HepG2 (cell line): ENCODE data around the gene CEP83. TPM values are rescaled to one million over a fixed set of nuclear protein-coding genes. Genes with fewer than 3 reads are reported as not detected.

Source experiments
- ATAC-seq: fragments of 200-7000 bp; cut with Tn5 transposase; 3 replicates; pipeline ENCODE4 v1.9.1; 2020; ENCODE audit warnings: mild to moderate bottlenecking, moderate library complexity
- BruUV-seq: library from RNA; stranded (reverse); fragments of 400-500 nt; replicated peaks from 2 replicates; lab custom pipeline; 2021; lab: Mats Ljungman, UMichigan
- CTCF ChIA-PET: fragments of 300-600 bp; formaldehyde crosslinking; extraction: SDS; loops from one replicate; lab custom pipeline; 2021; ENCODE audit warnings: low total read pairs, inconsistent platforms, low intra/inter-chr PET ratio; lab: Yijun Ruan, JAX
- POLR2A ChIA-PET: fragments of 350-600 bp; sonication (Branson Sonifier 250); formaldehyde crosslinking; loops from one replicate; lab custom pipeline; 2020; ENCODE audit warnings: antibody characterized with exemption, inconsistent platforms; lab: Yijun Ruan, JAX
- DNase-seq: peaks from one replicate; pipeline ENCODE4 v3.0.0-alpha.2; 2015; ENCODE audit warnings: low spot score
- FAIRE-seq: peaks from 3 replicates; lab custom pipeline; 2011; peaks lifted over from hg19 to GRCh38; lab: Jason Lieb, UNC
- H2AFZ ChIP-seq: one replicate; pipeline ENCODE4 v1.6.1; 2011; ENCODE audit warnings: low read length, inconsistent platforms
- H3K27ac ChIP-seq: fragments of 300-600 bp; 3 replicates; pipeline ENCODE4 v1.8.0; 2011; ENCODE audit warnings: mixed run types, mild to moderate bottlenecking, mixed read lengths, low read length, inconsistent platforms; ENCODE audit not compliant: insufficient read depth; ENCODE audit errors: extremely low read length
- H3K27me3 ChIP-seq, 2 experiments: fragments of 200-600 bp in 1 of 2; 2 replicates in 1 of 2; 3 replicates in 1 of 2; pipeline versions ENCODE4 v1.6.0 to v1.8.0; 2011; ENCODE audit warnings: low read length in 2 of 2, mild to moderate bottlenecking in 2 of 2, moderate library complexity in 2 of 2, inconsistent platforms in 1 of 2; ENCODE audit not compliant: insufficient read depth in 2 of 2, control insufficient read depth in 1 of 2
- H3K36me3 ChIP-seq, 2 experiments: fragments of 200-600 bp in 1 of 2; replicated peaks in 1 of 2; 2 replicates in 1 of 2; 3 replicates in 1 of 2; pipeline versions ENCODE4 v1.5.1 to v1.8.0; 2011; ENCODE audit warnings: low read length in 2 of 2, inconsistent platforms in 1 of 2; ENCODE audit not compliant: insufficient read depth in 2 of 2, control insufficient read depth in 1 of 2
- H3K4me1 ChIP-seq: 2 replicates; pipeline ENCODE4 v1.5.1; 2012; ENCODE audit warnings: low read length, inconsistent platforms; ENCODE audit not compliant: insufficient read depth
- H3K4me2 ChIP-seq: 2 replicates; pipeline ENCODE4 v1.6.0; 2011; ENCODE audit warnings: low read depth, low read length, inconsistent platforms
- H3K4me3 ChIP-seq, 3 experiments: fragments of 200-600 bp in 1 of 3; sonication (generic), shearing (Covaris generic) in 1 of 3; replicated peaks in 1 of 3; 2 replicates each; pipeline ENCODE4 v1.5.1; 2011 to 2016; ENCODE audit warnings: low read length in 3 of 3, inconsistent platforms in 2 of 3, low read depth in 2 of 3, mild to moderate bottlenecking in 2 of 3, control low read depth in 1 of 3, mixed read lengths in 1 of 3; ENCODE audit not compliant: insufficient read depth in 1 of 3
- H3K79me2 ChIP-seq: one replicate; pipeline ENCODE4 v1.6.1; 2011; ENCODE audit warnings: low read length, inconsistent platforms; ENCODE audit not compliant: insufficient read depth
- H3K9ac ChIP-seq: 2 replicates; pipeline ENCODE4 v1.6.0; 2011; ENCODE audit warnings: mild to moderate bottlenecking, low read depth, low read length, inconsistent platforms; ENCODE audit not compliant: insufficient read depth
- H3K9me3 ChIP-seq: 2 replicates; pipeline ENCODE4 v1.5.1; 2012; ENCODE audit warnings: mild to moderate bottlenecking, low read length
- H4K20me1 ChIP-seq: 2 replicates; pipeline ENCODE4 v1.6.0; 2011; ENCODE audit warnings: inconsistent platforms, mild to moderate bottlenecking, low read length, moderate library complexity; ENCODE audit not compliant: insufficient read depth
- HOXA5 ChIP-seq: sonication (generic); formaldehyde crosslinking; IDR thresholded peaks from 2 replicates; pipeline ENCODE4 v1.4.0; 2020; ENCODE audit warnings: missing genetic modification reagents
- KAT7 ChIP-seq: IDR thresholded peaks from 2 replicates; pipeline ENCODE4 v1.6.1; 2018; ENCODE audit warnings: borderline replicate concordance, missing compliant biosample characterization
- NKX3-1 ChIP-seq: sonication (generic); formaldehyde crosslinking; IDR thresholded peaks from 2 replicates; pipeline ENCODE4 v1.5.0; 2020; ENCODE audit warnings: missing genetic modification reagents
- PRPF4 ChIP-seq: fragments of 200-400 bp; formaldehyde crosslinking; IDR thresholded peaks from 2 replicates; pipeline ENCODE4 v1.6.1; 2016; ENCODE audit warnings: low read length, low read depth; ENCODE audit not compliant: poor library complexity, severe bottlenecking
- U2AF2 ChIP-seq: fragments of 200-400 bp; formaldehyde crosslinking; IDR thresholded peaks from 2 replicates; pipeline ENCODE4 v1.6.1; 2017; ENCODE audit warnings: low read depth, mild to moderate bottlenecking, low read length
- ZHX1 ChIP-seq: sonication (generic); formaldehyde crosslinking; IDR thresholded peaks from 2 replicates; pipeline ENCODE4 v1.8.1; 2022; ENCODE audit warnings: low read depth, mild to moderate bottlenecking, missing genetic modification reagents
- ZNF510 ChIP-seq: sonication (generic); formaldehyde crosslinking; IDR thresholded peaks from 2 replicates; pipeline ENCODE4 v1.4.0; 2020; ENCODE audit warnings: low read depth, mild to moderate bottlenecking, missing genetic modification reagents
- WGBS: methylation state at CpG from one replicate; pipeline ENCODE4 v1.1.6; 2017; ENCODE audit warnings: low lambda C conversion rate; 5-methylcytosine and 5-hydroxymethylcytosine counted together
- in situ Hi-C: cut with HindIII; loops from 2 replicates; pipeline ENCODE4 v1.10.0; 2017; ENCODE audit warnings: low pct_unique_long_range_greater_than_20kb; ENCODE audit not compliant: extremely low pct_ligation_motif_present
- intact Hi-C: fragments of 100-400 bp; cut with micrococcal nuclease; formaldehyde crosslinking; loops from one replicate; pipeline ENCODE4 v1.10.0; 2022; ENCODE audit not compliant: unreplicated experiment
- polyA plus RNA-seq, 8 experiments: library from polyadenylated mRNA; depleted of rRNA in 3 of 8; stranded (reverse) in 7 of 8; unstranded in 1 of 8; fragments of >200 nt; fragmentation: Illumina TruSeq in 4 of 8; extraction: Trizol in 4 of 8; gene quantifications; 2 replicates each; pipeline versions ENCODE4 v1.2.1 to v1.2.3, GENCODE V29; 2011 to 2016; ENCODE audit warnings: low read depth in 4 of 8, missing spikeins in 1 of 8, mixed read lengths in 1 of 8; ENCODE audit not compliant: insufficient read depth in 1 of 8
- total RNA-seq, 5 experiments: library from RNA; depleted of rRNA; stranded (reverse); fragments of >200 nt; fragmentation: Illumina TruSeq; extraction: Trizol; gene quantifications; 2 replicates each; pipeline ENCODE4 v1.2.3, GENCODE V29; 2016; ENCODE audit warnings: low read depth in 1 of 5

The CEP83 gene
- total and polyA plus RNA-seq, 2 of the 13 experiments (the other 11 are each of a cell fraction or from before 2014, with no cell fraction given) = 6.2 to 19.2 TPM

GRCh38 chr12:94379479-94380113 is 80.1 kb downstream of the CEP83 start (continued):
- no peak for TF ChIP-seq ZHX1 (CRISPR knock-in tag)
- TF ChIP-seq, all 625 proteins: peak for 0

DNA sequence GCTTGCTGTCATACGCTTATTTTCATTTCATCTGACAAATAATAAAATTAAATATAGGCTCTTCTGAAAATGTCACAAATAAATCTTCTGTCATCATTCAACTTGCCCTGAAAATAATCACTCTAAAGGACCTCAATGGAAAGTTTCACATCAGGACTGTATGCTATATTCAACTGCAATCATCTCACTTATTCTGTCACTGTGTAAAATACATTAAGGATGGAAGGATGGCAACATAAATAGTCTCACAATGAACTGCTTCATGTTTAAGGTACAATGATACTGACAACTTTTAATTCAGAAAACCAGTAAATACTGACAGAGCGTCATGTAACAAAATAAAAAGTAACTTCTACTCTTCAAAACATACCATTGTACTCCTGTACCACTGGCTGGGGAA is 82.1 kb downstream of the CEP83 start:
- WGBS = 98% methylated on average over 2 of the region's 2 CpGs
- no peaks in the 10 kb centered on the region for H3K27me3 ChIP-seq
- DNase-seq (no peak), FAIRE-seq (no peak)
- BruUV-seq = no TSS peak
- H3K4me3 ChIP-seq = no peak overlapping the region
- H3K4me2 ChIP-seq = no peak overlapping the region
- H3K36me3 ChIP-seq = peaks cover 0 to 2% of the 10 kb centered on the region in 2 experiments; a peak in 1 of 5 replicates
- POLR2A ChIA-PET = no interaction called here
- CTCF ChIA-PET = no interaction called here
- TF ChIP-seq KAT7 (CRISPR knock-in tag) = no peak
- no peak for TF ChIP-seq U2AF2
- TF ChIP-seq HOXA5 = no peak
- TF ChIP-seq NKX3-1 = no peak
- no peak for TF ChIP-seq PRPF4
- TF ChIP-seq ZNF510 = no peak
- TF ChIP-seq, all 625 proteins: peak for 0
- intact Hi-C loops = no loop called here
- in situ Hi-C loops = no loop called here
- no peak for ATAC-seq
- Histone ChIP-seq H3K9me3 (no peaks in the 10 kb centered on the region), H3K4me1 (peaks cover 21% of the 10 kb centered on the region), H2AFZ (no peak overlapping the region), H4K20me1 (no peaks in the 10 kb centered on the region), H3K9ac (no peak overlapping the region), H3K27ac (no peak overlapping the region), H3K79me2 (no peaks in the 10 kb centered on the region)
